Pulmonary artery endothelial cell (primary cell): Measurements from ENCODE around the gene PLXNB3. TPM values are rescaled to one million over a fixed set of nuclear protein-coding genes. Genes with fewer than 3 reads are reported as not detected.
"Not testable (repeated sequence)": the region's sequence is repeated elsewhere in the genome, so short reads cannot be mapped to it uniquely, and the experiment has no call there.

Experiments
- DNase-seq: peaks from one replicate; pipeline ENCODE4 v3.0.0-alpha.2; 2011; ENCODE audit warnings: low read depth, low spot score
- total RNA-seq: library from RNA; depleted of rRNA; stranded (reverse); fragments of >200 nt; gene quantifications from 2 replicates; pipeline ENCODE4 v1.2.3, GENCODE V29; 2014

The PLXNB3 gene
- 3.9 and 5.5 TPM in 2 replicates for total RNA-seq

DNA sequence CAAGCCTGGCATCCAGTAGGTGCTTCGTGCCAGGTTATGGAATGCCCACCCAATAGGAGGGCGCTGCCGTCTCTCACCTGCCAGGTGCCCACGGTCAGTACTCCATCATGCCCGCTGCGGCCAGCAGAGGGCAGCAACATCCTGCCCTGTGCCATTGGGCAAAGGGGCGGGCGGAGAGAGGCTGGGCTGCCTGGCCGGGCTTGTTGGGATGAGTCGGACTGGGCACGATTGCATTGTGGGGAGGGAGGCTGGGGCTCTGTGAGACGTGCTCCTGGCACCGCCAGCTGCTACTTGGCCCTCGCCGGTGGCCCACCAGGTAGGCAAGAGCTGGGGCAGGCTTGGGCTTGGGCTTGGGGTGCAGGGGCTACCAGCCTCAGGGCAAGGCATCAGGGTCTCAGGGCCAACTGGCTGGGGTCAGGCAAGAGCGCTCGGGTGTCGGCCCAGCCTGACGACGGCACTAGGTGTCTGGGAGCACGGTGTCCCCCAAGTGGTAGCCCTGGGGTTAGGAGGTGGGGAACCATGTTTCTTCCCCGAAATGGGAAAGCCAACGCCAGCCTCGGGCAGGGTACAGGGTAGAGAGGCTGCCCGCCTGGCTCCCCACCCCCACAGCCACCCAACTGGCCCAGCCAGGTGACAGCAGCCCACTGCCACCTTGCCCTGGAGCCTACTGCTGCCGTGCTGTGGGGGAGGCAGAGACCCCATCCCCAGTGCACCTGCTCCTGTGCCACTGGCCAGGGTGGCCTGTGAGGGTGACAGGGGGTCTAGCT lies at the start of gene PLXNB3:
TSS of gene PLXNB3 (plus strand) at position 261 of the 767 bp plus-strand sequence. CDS start 1,287 bp downstream, outside the sequence.
- DNase-seq: peak; percentile 13

DNA sequence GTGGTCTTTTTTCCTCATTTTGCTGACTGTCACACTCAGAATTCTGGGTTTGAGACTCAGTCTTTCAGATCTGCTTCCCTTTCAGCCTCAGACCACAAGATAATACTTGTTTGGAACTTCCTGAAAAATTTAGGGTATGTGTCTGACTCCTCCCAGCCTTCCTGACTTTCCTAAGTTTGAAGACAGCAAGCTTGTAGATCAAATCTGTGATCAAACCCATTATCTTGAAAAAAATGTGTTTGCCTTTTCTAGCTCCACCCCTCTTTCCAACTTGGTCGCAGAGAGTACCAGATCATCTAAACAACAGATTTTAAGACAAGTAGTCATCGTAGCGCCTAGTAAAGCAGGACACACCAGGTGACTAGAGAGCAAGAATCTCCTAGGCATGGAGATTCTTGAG lies 49.8 kb upstream of the PLXNB3 start:
- DNase-seq: no peak

DNA sequence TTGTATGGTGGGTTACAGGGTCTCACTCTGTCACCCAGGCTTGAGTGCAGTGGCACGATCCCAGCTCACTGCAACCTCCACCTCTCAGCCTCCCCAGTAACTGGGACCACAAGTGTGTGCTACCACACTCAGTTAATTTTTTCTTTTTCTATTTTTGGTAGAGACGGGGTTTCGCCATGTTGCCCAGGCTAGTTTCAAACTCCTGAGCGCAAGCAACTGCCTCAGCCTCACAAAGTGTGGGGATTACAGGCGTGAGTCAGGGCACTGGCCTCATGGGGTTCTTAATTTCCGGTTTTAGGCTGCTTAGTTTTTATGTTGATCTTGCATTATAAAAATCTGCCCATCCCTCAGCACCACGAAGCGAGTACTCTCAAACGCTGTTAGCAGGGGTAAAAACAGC lies 46.6 kb upstream of the PLXNB3 start:
- DNase-seq: no peak

DNA sequence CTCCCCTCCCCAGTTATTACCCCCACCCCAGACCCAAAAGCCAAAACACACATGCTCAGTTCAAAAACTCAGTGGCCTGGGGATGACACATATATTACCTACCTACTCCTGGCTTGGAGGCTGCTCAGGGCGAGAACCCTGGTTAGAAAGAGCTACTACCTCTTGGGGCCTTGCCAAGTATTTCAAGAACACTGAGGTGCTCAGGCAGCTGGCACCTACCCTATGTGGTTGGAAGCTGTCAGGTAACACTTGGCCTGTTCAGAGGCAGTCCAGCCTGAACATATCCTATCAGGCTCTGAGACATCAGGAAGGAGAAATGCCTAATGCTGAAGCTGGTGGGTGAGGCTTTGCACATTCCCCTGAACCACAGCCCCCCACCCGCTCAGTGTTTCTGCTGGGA lies 44.8 kb upstream of the PLXNB3 start:
- no peak for DNase-seq

DNA sequence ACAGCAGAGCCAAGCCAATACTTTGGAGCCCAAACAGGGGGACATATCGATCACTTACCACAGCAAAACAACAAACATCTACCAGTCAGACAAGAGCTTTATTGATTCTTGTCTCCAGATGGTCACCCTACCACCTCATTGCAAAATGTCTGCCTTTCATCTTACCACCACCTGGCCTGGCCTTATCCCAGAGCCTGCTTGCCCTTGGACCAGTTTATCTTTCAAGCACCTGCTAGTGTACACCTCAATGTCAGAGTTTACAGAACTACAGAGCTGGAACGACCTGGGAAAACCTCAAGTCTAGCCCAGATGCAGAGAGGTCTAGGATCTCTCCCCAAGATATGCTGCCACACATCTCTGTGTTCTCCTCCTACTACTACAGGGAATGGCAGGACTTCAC lies 44.3 kb upstream of the PLXNB3 start:
- no peak for DNase-seq

DNA sequence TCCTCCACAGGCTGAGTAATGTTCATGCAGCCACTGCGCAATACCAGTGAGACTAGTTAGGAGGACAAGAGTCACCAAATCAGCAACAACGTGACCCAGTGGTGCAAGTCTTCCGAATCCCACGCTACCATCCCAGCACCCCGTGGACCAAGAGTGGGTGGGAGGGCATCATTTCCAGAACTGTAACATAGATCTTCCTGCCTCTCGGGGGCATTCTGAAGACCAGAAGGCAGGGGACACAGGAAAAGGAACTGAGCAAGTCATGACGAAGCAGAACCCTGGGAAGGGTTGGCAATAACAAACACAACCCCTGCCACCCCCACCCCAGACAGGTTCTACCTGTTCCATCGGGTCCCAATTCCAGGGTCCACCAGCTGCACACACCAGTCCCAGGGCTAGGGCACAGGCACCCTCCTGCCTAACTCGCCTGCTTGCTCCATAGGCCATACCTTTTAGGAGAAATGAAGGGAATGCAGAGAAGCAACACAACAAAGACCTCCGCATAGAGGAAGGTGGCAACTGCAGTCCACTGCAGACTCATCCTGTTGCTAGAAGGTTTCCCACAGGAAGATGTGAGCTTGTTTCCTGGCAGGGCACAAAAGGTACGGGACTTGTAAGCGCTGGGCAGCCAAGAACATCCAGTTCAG lies 41.2 kb upstream of the PLXNB3 start:
- no peak for DNase-seq

DNA sequence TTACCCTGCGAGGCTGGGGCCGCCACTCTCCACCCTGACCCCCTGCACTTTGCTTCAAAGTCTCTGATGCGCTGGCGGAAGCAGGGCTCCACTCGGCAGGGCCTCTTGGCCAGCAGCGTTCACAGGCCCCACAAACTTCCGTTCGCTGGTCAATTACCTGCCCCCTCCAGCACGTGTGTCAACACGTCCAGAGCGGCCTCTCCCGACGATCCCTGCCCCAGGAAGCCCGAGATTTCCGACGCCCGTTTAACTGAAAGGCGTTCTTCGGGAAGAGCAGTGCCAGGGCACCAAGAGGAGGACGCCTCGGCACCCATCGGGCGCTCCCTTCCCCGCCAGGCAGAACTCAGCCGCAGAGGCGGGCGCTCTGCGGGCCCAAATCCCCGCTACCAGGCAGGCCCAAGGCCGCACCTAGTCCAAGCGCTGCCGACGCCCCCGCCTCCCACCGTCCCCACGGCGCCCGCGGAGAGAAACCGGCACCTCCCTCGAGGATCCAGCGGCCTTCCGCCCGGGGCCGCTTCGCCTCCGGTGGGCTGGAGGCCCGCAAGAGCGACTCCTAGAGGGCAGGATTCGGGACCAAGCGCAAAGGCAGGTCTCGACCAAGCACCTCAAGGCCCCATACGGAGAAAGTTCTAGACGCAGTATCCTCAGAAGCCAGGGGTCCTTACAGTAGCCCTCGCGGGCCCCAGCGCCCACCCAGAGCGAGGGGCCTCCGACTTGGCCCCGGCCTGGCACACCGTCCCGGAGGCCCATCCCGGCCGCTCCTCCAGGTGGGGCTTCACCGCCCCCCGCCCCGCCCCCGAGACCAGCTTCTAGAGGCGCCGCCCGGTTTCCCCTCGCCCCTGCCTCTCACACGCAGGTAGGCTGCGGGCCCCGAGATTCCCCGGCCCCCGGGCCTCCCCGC lies 40.4 kb upstream of the PLXNB3 start:
- no peak for DNase-seq

DNA sequence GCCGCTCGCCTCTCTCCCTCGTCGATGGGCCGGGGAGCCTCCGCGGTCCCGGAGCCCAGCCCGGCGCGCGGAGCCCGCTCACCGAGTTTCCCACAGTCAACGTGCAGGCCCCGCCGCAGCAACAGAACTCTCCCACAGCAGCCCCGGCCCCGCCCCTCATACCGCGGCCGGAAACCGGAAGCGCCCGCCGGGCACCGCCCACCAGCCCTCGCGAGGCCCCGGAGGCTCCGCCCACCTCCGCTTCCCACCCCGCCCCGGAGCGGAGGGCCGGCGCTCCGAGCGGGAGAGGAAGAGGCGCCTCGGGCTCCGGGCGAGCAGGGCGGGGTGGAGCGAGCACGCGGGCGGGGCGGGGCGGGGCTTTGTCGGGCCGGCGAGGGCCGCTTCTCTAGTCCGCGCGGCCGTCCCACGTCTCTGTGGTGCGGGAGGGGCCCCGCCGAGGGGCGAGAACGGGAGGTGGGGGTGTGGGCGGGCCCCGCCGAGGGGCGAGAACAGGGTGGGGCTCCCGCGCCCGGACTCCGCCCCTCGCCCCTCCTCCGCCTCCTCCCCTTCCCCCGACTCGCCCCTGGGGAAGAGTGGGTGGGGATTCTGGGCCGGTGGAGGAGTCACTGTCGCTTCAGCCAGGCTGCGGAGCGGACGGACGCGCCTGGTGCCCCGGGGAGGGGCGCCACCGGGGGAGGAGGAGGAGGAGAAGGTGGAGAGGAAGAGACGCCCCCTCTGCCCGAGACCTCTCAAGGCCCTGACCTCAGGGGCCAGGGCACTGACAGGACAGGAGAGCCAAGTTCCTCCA lies 39.6 kb upstream of the PLXNB3 start, which contains the start of the genes ABCD1 and BCAP31:
TSS of gene ABCD1 (plus strand) at position 605 of the 787 bp plus-strand sequence. CDS start 411 bp downstream, outside the sequence.
TSS of gene BCAP31 (minus strand) at position 136 of the 787 bp plus-strand sequence. CDS start 1,143 bp downstream, outside the sequence.
- DNase-seq: peak; percentile 45

DNA sequence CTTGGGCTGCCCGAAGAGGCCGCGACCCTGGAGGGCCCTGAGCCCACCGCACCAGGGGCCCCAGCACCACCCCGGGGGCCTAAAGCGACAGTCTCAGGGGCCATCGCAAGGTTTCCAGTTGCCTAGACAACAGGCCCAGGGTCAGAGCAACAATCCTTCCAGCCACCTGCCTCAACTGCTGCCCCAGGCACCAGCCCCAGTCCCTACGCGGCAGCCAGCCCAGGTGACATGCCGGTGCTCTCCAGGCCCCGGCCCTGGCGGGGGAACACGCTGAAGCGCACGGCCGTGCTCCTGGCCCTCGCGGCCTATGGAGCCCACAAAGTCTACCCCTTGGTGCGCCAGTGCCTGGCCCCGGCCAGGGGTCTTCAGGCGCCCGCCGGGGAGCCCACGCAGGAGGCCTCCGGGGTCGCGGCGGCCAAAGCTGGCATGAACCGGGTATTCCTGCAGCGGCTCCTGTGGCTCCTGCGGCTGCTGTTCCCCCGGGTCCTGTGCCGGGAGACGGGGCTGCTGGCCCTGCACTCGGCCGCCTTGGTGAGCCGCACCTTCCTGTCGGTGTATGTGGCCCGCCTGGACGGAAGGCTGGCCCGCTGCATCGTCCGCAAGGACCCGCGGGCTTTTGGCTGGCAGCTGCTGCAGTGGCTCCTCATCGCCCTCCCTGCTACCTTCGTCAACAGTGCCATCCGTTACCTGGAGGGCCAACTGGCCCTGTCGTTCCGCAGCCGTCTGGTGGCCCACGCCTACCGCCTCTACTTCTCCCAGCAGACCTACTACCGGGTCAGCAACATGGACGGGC lies 38.8 kb upstream of the PLXNB3 start:
- no peak for DNase-seq

DNA sequence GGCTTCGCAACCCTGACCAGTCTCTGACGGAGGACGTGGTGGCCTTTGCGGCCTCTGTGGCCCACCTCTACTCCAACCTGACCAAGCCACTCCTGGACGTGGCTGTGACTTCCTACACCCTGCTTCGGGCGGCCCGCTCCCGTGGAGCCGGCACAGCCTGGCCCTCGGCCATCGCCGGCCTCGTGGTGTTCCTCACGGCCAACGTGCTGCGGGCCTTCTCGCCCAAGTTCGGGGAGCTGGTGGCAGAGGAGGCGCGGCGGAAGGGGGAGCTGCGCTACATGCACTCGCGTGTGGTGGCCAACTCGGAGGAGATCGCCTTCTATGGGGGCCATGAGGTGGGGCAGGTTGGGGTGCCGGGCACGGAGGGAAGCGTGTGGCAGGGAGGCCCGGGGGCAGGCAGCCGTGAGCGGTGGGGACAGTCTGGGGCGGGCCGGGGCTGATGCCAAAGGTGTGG lies 38.2 kb upstream of the PLXNB3 start:
- no peak for DNase-seq

DNA sequence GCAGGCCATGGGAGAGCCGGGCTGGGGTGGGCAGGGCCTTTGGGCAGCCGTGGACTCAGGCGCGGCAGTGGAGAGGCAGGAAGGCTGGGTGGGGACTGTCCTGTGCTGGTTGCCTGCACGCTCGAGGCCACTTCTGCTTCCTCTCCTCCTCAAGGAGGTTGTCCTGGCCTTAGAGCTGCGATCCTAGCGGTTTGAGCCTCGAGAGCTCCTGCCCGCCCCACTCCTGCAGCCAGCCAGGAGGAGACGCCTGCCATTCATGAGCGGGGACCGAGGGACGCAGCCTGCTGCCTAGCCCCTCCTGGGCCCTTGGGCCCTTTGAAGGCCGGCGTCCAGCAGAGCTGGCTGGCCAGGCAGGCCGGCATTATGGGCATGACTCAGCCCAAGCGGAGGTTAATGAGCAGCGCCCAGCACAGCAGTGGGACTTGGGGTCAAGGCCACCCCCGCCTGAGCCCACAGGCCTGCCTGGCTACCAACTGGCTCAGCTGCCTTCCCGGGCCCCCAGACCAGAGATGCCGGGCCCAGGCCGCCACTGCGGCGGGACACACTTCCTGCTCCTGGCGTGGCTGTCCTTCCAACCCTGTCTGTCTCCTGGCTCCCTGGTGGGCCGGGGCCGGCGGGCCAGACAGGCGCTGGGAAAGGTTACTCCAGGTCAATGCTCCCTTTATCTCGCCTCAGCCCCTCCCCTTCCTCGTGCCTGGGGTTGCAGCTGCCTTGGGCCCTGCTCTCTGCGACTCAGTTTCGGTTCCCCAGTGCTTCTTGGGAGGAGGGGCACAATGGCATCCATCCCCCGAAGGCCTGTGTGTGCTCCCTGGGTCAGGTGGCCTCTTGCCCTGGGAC lies 37.5 kb upstream of the PLXNB3 start:
- DNase-seq: no peak

DNA sequence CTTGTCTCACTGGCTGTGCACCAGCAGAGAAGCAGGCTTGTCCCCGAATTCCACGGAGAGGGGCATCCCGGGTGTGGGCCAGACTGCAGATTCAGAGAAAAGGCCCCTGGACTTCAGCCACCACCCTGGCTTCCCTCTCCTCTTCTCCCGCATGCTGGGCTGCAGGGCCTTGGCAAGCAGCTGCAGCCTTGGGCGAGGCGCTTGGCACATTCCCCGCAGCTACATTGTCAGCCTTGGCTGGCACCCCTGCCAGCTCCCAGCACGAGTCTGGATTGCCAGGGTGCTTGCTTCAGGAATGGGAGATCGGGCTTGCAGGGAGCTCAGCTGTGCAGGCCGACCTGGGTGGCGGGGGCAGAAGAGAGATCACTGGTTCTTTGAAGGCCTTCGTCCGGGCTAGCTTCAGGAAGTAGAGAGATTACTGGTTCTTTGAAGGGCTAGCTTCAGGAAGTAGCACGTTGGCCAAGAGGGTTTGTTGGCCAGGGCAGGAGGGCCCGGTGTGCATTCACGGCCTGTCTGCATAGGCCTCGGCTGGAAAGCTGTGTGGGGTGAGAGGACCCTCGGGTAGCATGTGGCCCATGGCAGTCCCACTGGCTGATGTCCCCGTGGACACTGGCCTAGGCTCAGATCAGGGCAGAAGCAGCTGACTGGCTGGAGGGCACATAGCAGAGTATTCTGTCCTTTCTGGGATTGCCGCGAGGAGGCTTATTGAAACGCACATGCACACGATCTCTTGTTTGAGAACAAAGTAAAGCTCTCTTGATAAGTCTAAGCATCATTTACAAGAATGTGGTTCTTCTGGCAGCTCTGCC lies 36.7 kb upstream of the PLXNB3 start:
- DNase-seq: no peak

DNA sequence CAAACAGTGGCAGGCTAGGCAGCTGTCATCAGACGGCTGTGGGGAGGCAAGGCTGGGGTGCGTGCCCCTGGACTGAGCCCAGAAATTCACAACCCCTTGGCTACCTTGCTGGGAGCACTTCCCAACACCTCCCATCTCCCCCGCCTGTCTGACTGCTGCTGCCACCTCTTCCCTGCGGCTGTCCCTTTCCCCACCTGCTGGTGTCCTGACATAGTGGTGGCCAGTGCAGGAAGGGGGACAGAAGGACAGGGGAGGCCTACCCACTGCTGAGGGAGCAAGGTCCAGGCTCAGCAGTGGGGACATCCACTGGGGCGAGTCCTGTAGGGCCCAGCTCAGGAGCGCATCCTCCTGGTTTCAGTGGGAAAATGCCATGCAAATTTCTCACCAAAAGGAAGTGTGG lies 36.0 kb upstream of the PLXNB3 start:
- no peak for DNase-seq

DNA sequence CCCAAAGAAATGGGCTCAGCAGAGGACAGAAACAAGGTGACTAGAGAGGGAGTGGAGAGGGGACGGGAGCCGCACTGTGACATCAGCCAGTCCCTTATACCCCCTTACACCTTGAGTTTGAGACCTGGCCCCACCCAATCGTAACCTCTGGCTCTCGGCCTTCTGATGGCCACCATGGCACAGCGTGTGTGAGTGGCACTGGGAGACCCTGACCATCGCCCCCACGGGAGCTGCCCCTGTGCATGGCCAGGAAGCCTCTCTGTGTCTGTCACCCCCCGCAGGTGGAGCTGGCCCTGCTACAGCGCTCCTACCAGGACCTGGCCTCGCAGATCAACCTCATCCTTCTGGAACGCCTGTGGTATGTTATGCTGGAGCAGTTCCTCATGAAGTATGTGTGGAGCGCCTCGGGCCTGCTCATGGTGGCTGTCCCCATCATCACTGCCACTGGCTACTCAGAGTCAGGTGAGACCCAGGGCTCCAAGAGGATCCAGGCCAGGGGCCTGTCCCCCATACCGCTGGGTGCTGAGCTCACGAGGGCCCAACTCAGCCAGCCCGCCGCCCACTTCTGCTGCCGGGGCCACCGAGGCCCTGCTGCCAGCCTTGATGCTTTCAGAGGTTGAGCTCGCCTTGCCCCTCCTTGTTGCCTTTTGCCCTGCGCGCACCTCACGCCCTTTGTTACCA lies 35.0 kb upstream of the PLXNB3 start:
- DNase-seq: no peak

DNA sequence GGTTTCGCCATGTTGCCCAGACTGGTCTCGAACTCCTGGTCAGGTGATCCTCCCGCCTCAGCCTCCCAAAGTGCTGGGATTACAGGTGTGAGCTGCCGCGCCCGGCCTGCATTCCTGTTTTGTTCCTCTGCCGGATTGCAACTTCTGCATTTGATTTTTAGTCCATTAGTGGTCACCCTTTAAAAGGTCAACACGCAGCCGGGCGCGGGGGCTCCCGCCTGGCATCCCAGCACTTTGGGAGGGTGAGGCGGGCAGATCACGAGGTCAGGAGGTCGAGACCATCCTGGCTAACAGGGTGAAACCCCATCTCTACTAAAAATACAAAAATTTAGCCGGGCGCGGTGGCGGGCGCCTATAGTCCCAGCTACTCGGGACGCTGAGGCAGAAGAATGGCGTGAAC lies 33.9 kb upstream of the PLXNB3 start:
- not testable (repeated sequence) for DNase-seq

DNA sequence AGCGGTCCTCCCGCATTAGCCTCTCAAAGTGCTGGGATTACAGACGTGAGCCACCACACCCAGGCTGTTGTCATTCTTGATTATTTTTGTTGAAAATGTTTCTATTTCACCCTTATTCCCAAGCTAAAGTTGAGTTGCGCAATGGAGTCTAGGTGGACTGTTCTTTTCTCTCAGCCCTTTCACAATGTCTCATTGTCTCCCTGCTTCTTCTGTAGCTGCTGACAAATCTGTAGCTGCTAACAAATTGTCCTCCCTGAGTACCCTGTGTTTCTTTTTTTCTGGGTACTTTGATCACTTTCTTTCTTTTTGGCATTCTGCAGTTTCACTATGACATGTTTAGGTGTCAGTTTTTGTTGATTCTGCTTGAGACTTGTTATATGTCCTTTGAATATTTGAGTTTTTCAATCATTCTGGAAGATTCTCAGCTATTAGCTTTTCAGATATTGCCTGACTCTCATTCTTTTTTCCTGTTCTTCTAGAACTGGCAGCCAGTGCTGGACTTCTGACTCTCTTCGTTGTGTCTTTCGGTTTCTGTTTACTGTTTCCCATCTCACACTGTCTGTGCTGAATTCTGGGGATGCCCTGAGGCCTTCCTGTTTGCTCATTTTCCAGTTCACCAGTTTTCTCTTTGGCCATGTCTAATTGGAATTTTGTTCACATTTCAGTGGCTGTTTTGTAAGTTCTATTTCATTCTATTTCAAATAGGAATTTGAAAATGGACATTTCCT lies 32.8 kb upstream of the PLXNB3 start:
- DNase-seq: no peak

DNA sequence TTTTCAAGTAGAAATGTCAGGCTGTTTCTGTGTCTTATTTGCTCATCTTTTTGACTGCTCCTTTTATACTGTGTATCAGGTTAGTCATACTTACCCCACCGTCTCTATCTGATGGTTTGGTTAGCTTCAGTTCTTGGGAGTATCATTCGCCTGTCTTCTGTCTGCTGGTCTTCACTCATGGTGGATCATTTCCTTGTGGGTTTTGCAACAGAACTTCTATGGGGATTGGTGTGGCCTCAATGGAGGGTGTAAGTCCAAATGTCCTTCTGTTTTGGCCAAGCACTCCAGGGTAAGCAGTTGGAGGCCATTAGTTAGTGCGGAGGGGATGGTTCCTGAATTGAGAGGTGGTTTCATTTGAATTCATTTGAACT lies 32.2 kb upstream of the PLXNB3 start:
- no peak for DNase-seq
